ENCODE measurements around the gene VPS8.

DNA sequence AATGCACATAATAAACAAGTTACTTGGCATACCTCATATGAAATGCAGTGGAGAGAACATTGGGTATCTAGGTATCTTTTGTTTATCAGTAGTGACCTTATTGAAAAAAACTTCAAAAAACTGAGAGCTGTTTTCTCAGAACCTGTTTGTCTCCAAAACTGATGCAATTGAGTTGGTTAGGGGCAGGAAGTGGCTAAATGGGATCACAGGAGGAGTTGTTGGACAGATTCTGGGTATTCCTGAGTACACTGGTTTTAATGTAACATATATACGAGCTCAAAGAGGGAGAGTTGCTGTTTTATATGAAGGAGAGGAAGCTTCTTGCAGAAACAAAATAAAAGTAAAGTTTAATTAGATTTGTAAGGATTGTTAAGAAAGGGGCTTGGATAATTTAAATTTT is 181.4 kb downstream of the VPS8 start:
- TF ChIP-seq MAX (IDR thresholded peaks at IDR 0.05), result no peak
- TF ChIP-seq, protein P1, sequence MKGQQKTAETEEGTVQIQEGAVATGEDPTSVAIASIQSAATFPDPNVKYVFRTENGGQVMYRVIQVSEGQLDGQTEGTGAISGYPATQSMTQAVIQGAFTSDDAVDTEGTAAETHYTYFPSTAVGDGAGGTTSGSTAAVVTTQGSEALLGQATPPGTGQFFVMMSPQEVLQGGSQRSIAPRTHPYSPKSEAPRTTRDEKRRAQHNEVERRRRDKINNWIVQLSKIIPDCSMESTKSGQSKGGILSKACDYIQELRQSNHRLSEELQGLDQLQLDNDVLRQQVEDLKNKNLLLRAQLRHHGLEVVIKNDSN (IDR thresholded peaks at IDR 0.05), result no peak
- TF ChIP-seq, protein P2, sequence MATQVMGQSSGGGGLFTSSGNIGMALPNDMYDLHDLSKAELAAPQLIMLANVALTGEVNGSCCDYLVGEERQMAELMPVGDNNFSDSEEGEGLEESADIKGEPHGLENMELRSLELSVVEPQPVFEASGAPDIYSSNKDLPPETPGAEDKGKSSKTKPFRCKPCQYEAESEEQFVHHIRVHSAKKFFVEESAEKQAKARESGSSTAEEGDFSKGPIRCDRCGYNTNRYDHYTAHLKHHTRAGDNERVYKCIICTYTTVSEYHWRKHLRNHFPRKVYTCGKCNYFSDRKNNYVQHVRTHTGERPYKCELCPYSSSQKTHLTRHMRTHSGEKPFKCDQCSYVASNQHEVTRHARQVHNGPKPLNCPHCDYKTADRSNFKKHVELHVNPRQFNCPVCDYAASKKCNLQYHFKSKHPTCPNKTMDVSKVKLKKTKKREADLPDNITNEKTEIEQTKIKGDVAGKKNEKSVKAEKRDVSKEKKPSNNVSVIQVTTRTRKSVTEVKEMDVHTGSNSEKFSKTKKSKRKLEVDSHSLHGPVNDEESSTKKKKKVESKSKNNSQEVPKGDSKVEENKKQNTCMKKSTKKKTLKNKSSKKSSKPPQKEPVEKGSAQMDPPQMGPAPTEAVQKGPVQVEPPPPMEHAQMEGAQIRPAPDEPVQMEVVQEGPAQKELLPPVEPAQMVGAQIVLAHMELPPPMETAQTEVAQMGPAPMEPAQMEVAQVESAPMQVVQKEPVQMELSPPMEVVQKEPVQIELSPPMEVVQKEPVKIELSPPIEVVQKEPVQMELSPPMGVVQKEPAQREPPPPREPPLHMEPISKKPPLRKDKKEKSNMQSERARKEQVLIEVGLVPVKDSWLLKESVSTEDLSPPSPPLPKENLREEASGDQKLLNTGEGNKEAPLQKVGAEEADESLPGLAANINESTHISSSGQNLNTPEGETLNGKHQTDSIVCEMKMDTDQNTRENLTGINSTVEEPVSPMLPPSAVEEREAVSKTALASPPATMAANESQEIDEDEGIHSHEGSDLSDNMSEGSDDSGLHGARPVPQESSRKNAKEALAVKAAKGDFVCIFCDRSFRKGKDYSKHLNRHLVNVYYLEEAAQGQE (IDR thresholded peaks at IDR 0.05; ENCODE audit: low read depth), result no peak
